Activated CD4-positive, alpha-beta T cell treated with anti-CD3 and anti-CD28 coated beads for 36 hours (primary cell): ENCODE results near the gene NYAP2. TPM values are rescaled to one million over a fixed set of nuclear protein-coding genes. Genes with fewer than 3 reads are reported as not detected.
A peak's percentile ranks its signal among the peaks of the same experiment; 100 is the strongest.

Source experiments
- ATAC-seq: fragments of 200-7000 bp; cut with Tn5 transposase; one replicate; pipeline ENCODE4 v1.10.0; 2021; ENCODE audit warnings: mild to moderate bottlenecking, moderate library complexity
- CTCF ChIA-PET: fragments of 350-600 bp; sonication (Branson Sonifier 250); formaldehyde crosslinking; loops from one replicate; lab custom pipeline; 2021; ENCODE audit warnings: antibody characterized with exemption; lab: Charles Lee
- POLR2A ChIA-PET: fragments of 350-600 bp; sonication (Branson Sonifier 250); formaldehyde crosslinking; loops from one replicate; lab custom pipeline; 2021; ENCODE audit warnings: antibody characterized with exemption, inconsistent platforms; lab: Charles Lee
- DNase-seq: peaks from one replicate; pipeline ENCODE4 v3.0.0-alpha.2; 2020
- H3K27ac Mint-ChIP-seq: one replicate; pipeline ENCODE4 v1.8.0; 2021; ENCODE audit warnings: mixed read lengths
- H3K27me3 Mint-ChIP-seq: one replicate; pipeline ENCODE4 v1.8.0; 2021; ENCODE audit warnings: mixed read lengths
- H3K36me3 Mint-ChIP-seq: one replicate; pipeline ENCODE4 v1.8.0; 2021; ENCODE audit warnings: low read depth, mixed read lengths
- H3K4me1 Mint-ChIP-seq: one replicate; pipeline ENCODE4 v1.8.0; 2021; ENCODE audit warnings: mixed read lengths
- H3K4me3 Mint-ChIP-seq: one replicate; pipeline ENCODE4 v1.8.0; 2021; ENCODE audit warnings: mild to moderate bottlenecking, moderate library complexity, mixed read lengths
- H3K9me3 Mint-ChIP-seq: one replicate; pipeline ENCODE4 v1.8.0; 2021; ENCODE audit warnings: low read depth, mixed read lengths
- intact Hi-C, 2 experiments: fragments of 100-400 bp; cut with DNase I in 1 of 2; cut with micrococcal nuclease in 1 of 2; formaldehyde crosslinking; loops; one replicate each; pipeline versions ENCODE4 v1.14.2 to v1.15.1; 2022 to 2024; cut with DNase I, micrococcal nuclease
- total RNA-seq, 2 experiments: library from RNA; stranded (reverse); gene quantifications; one replicate each; pipeline ENCODE4 v1.2.3, GENCODE V29; 2021

NYAP2 gene
- total RNA-seq, 2 experiments from 2014 or later = not detected

GRCh38 chr2:225488743-225489142 is 89.2 kb downstream of the NYAP2 start:
- DNase-seq (no peak), ATAC-seq (no peak)
- CTCF ChIA-PET = interaction anchor here (1.0 kb wide), 1 partner anchor 13 kb away, joined by 3 read pairs; no protein-coding TSS in a partner anchor
- H3K36me3 Mint-ChIP-seq = no peaks in the 10 kb centered on the region
- H3K4me3 Mint-ChIP-seq = no peak overlapping the region
- POLR2A ChIA-PET = no interaction called here
- no peak overlapping the region for H3K27ac Mint-ChIP-seq
- no peaks in the 10 kb centered on the region for H3K9me3 Mint-ChIP-seq
- intact Hi-C loops = no loop called here
- H3K4me1 Mint-ChIP-seq = no peaks in the 10 kb centered on the region
- H3K27me3 Mint-ChIP-seq = peaks cover 2% of the 10 kb centered on the region

GRCh38 chr2:225493420-225494099 is 94.0 kb downstream of the NYAP2 start:
- H3K27ac Mint-ChIP-seq = no peak overlapping the region
- peaks cover 2% of the 10 kb centered on the region for H3K27me3 Mint-ChIP-seq
- DNase-seq = no peak
- ChIA-PET CTCF (no interaction called here), POLR2A (no interaction called here)
- no peak overlapping the region for H3K4me3 Mint-ChIP-seq
- ATAC-seq = no peak
- intact Hi-C loops = no loop called here
- no peaks in the 10 kb centered on the region for H3K9me3 Mint-ChIP-seq
- peaks cover 2% of the 10 kb centered on the region for H3K4me1 Mint-ChIP-seq
- no peaks in the 10 kb centered on the region for H3K36me3 Mint-ChIP-seq

- no peaks in the 10 kb centered on the region for H3K9me3 Mint-ChIP-seq
- intact Hi-C loops = no loop called here
- ChIA-PET POLR2A (no interaction called here), CTCF (no interaction called here)
- H3K27me3 Mint-ChIP-seq = peaks cover 4% of the 10 kb centered on the region
- DNase-seq (no peak), ATAC-seq (peak; percentile 64)
- peaks cover 2% of the 10 kb centered on the region for H3K4me1 Mint-ChIP-seq
- no peaks in the 10 kb centered on the region for H3K36me3 Mint-ChIP-seq
- H3K27ac Mint-ChIP-seq = no peak overlapping the region
- H3K4me3 Mint-ChIP-seq = no peak overlapping the region
Measured at GRCh38 chr2:225494100-225494459, 94.6 kb downstream of the NYAP2 start.

GRCh38 chr2:225495706-225496105 is 96.2 kb downstream of the NYAP2 start:
- no peak overlapping the region for H3K27ac Mint-ChIP-seq
- H3K4me1 Mint-ChIP-seq = peaks cover 2% of the 10 kb centered on the region
- no peaks in the 10 kb centered on the region for H3K36me3 Mint-ChIP-seq
- intact Hi-C loops = no loop called here
- peaks cover 5% of the 10 kb centered on the region for H3K27me3 Mint-ChIP-seq
- H3K4me3 Mint-ChIP-seq = no peak overlapping the region
- no peaks in the 10 kb centered on the region for H3K9me3 Mint-ChIP-seq
- ChIA-PET CTCF (interaction anchor here (0.5 kb wide), 1 partner anchor 604 kb away, joined by 3 read pairs; no protein-coding TSS in a partner anchor), POLR2A (no interaction called here)
- ATAC-seq (no peak), DNase-seq (no peak)

- ATAC-seq (no peak), DNase-seq (no peak)
- no peak overlapping the region for H3K4me3 Mint-ChIP-seq
- H3K27ac Mint-ChIP-seq = no peak overlapping the region
- peaks cover 5% of the 10 kb centered on the region for H3K27me3 Mint-ChIP-seq
- ChIA-PET CTCF (no interaction called here), POLR2A (no interaction called here)
- intact Hi-C loops = no loop called here
- H3K36me3 Mint-ChIP-seq = no peaks in the 10 kb centered on the region
- H3K4me1 Mint-ChIP-seq = peaks cover 2% of the 10 kb centered on the region
- H3K9me3 Mint-ChIP-seq = no peaks in the 10 kb centered on the region
Measured at GRCh38 chr2:225496568-225496967, 97.1 kb downstream of the NYAP2 start.

GRCh38 chr2:225497166-225497565 is 97.7 kb downstream of the NYAP2 start:
- H3K9me3 Mint-ChIP-seq = no peaks in the 10 kb centered on the region
- peaks cover 10% of the 10 kb centered on the region for H3K27me3 Mint-ChIP-seq
- ChIA-PET POLR2A (no interaction called here), CTCF (no interaction called here)
- no peak overlapping the region for H3K4me3 Mint-ChIP-seq
- DNase-seq (no peak), ATAC-seq (no peak)
- H3K36me3 Mint-ChIP-seq = no peaks in the 10 kb centered on the region
- intact Hi-C loops = no loop called here
- no peak overlapping the region for H3K27ac Mint-ChIP-seq
- peaks cover 2% of the 10 kb centered on the region for H3K4me1 Mint-ChIP-seq

GRCh38 chr2:225501022-225501421 is 101.5 kb downstream of the NYAP2 start:
- no peaks in the 10 kb centered on the region for H3K4me1 Mint-ChIP-seq
- ATAC-seq (no peak), DNase-seq (no peak)
- peaks cover 10% of the 10 kb centered on the region for H3K27me3 Mint-ChIP-seq
- H3K4me3 Mint-ChIP-seq = no peak overlapping the region
- H3K36me3 Mint-ChIP-seq = no peaks in the 10 kb centered on the region
- no peaks in the 10 kb centered on the region for H3K9me3 Mint-ChIP-seq
- intact Hi-C loops = no loop called here
- CTCF ChIA-PET = no interaction called here
- H3K27ac Mint-ChIP-seq = no peak overlapping the region
- POLR2A ChIA-PET = no interaction called here

GRCh38 chr2:225502971-225503370 is 103.5 kb downstream of the NYAP2 start:
- intact Hi-C loops = no loop called here
- Mint-ChIP-seq H3K27me3 (peaks cover 10% of the 10 kb centered on the region), H3K27ac (no peak overlapping the region), H3K36me3 (no peaks in the 10 kb centered on the region), H3K4me3 (no peak overlapping the region), H3K4me1 (no peaks in the 10 kb centered on the region), H3K9me3 (no peaks in the 10 kb centered on the region)
- ChIA-PET CTCF (interaction anchor here (1.3 kb wide), 1 partner anchor 51 kb away, joined by 3 read pairs; no protein-coding TSS in a partner anchor), POLR2A (no interaction called here)
- ATAC-seq (no peak), DNase-seq (no peak)

- ChIA-PET CTCF (no interaction called here), POLR2A (no interaction called here)
- Mint-ChIP-seq H3K9me3 (no peaks in the 10 kb centered on the region), H3K36me3 (no peaks in the 10 kb centered on the region), H3K27ac (no peak overlapping the region), H3K4me1 (no peaks in the 10 kb centered on the region), H3K4me3 (no peak overlapping the region), H3K27me3 (peaks cover 4% of the 10 kb centered on the region)
- ATAC-seq (no peak), DNase-seq (no peak)
- intact Hi-C loops = no loop called here
Measured at GRCh38 chr2:225510796-225511195, 111.3 kb downstream of the NYAP2 start.

- Mint-ChIP-seq H3K36me3 (no peaks in the 10 kb centered on the region), H3K4me1 (no peaks in the 10 kb centered on the region), H3K9me3 (no peaks in the 10 kb centered on the region), H3K27ac (no peak overlapping the region), H3K27me3 (peaks cover 4% of the 10 kb centered on the region), H3K4me3 (no peak overlapping the region)
- ChIA-PET CTCF (no interaction called here), POLR2A (no interaction called here)
- DNase-seq (no peak), ATAC-seq (no peak)
- intact Hi-C loops = no loop called here
Measured at GRCh38 chr2:225512469-225512868, 113.0 kb downstream of the NYAP2 start.

- CTCF ChIA-PET = no interaction called here
- H3K27ac Mint-ChIP-seq = no peak overlapping the region
- POLR2A ChIA-PET = no interaction called here
- no peaks in the 10 kb centered on the region for H3K4me1 Mint-ChIP-seq
- ATAC-seq = no peak
- DNase-seq = no peak
- H3K27me3 Mint-ChIP-seq = peaks cover 6% of the 10 kb centered on the region
- H3K9me3 Mint-ChIP-seq = no peaks in the 10 kb centered on the region
- H3K4me3 Mint-ChIP-seq = no peak overlapping the region
- H3K36me3 Mint-ChIP-seq = no peaks in the 10 kb centered on the region
- intact Hi-C loops = no loop called here
Measured at GRCh38 chr2:225512876-225513540, 113.5 kb downstream of the NYAP2 start.

- Mint-ChIP-seq H3K4me1 (no peaks in the 10 kb centered on the region), H3K36me3 (no peaks in the 10 kb centered on the region), H3K27ac (no peak overlapping the region), H3K9me3 (no peaks in the 10 kb centered on the region), H3K4me3 (no peak overlapping the region), H3K27me3 (peaks cover 5% of the 10 kb centered on the region)
- POLR2A ChIA-PET = no interaction called here
- no peak for DNase-seq
- no peak for ATAC-seq
- CTCF ChIA-PET = no interaction called here
- intact Hi-C loops = no loop called here
Measured at GRCh38 chr2:225515033-225515432, 115.5 kb downstream of the NYAP2 start.
